GM12874 (cell line): Measurements from ENCODE around the gene DDX21.

Source experiments
- TF ChIP-seq, protein P1 (sequence below): IDR thresholded peaks from 2 replicates; pipeline ENCODE4 v1.5.1; 2011; ENCODE audit warnings: low read depth, mild to moderate bottlenecking, control low read depth, low read length, moderate library complexity; ENCODE audit not compliant: insufficient read depth

DDX21 gene

GRCh38 chr10:68981074-68981473 lies 25.1 kb downstream of the DDX21 start:
- TF ChIP-seq, protein P1, sequence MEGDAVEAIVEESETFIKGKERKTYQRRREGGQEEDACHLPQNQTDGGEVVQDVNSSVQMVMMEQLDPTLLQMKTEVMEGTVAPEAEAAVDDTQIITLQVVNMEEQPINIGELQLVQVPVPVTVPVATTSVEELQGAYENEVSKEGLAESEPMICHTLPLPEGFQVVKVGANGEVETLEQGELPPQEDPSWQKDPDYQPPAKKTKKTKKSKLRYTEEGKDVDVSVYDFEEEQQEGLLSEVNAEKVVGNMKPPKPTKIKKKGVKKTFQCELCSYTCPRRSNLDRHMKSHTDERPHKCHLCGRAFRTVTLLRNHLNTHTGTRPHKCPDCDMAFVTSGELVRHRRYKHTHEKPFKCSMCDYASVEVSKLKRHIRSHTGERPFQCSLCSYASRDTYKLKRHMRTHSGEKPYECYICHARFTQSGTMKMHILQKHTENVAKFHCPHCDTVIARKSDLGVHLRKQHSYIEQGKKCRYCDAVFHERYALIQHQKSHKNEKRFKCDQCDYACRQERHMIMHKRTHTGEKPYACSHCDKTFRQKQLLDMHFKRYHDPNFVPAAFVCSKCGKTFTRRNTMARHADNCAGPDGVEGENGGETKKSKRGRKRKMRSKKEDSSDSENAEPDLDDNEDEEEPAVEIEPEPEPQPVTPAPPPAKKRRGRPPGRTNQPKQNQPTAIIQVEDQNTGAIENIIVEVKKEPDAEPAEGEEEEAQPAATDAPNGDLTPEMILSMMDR, result no peak

GRCh38 chr10:68982389-68982788 lies 26.4 kb downstream of the DDX21 start:
- TF ChIP-seq, protein P1, result no peak

DNA sequence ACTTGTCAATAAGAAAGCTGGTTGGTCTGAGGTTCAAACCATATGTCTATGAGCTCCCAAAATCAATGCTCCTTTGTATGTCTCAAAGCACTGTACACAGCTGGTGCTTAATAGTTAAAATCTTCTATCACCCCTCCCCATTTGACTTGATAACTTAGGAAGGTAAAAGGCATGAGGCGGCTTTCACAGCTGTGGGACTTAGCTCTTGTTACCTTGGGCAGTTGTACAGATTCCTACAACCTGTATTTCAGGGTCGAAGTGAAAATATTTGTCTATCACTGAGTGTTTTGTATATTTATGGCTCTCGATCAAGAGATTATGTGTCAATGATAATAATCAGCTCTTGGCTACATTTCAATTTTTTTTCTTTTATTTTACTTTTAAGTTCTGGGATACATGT lies 31.6 kb downstream of the DDX21 start:
- TF ChIP-seq, protein P1, result no peak

DNA sequence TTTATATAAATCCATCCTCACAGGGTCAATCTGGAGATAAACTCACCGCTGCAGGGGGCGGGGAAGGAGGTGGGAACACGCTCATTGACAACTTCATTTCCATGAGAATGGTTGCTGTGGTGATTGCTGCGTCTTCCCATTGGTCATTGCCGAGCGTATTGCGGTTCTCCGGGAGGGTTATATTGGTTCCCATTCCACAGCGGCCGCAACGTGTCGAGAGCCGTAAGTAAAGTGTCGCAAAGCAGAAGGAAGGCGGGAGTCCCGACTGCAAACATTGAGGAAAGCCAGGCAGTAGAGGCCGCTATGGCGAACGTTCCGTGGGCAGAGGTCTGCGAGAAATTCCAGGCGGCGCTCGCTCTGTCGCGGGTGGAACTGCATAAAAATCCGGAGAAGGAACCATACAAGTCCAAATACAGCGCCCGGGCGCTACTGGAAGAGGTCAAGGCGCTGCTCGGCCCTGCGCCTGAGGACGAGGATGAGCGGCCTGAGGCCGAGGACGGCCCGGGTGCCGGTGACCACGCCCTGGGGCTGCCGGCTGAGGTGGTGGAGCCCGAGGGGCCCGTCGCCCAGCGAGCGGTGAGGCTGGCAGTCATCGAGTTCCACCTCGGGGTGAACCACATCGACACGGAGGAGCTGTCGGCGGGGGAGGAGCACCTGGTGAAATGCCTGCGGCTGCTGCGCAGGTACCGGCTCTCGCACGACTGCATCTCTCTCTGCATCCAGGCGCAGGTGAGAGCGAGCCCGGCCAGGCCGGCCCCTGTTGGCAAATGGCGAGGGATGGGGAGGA lies 32.8 kb downstream of the DDX21 start, which contains the start of gene KIFBP:
TSS of gene KIFBP (plus strand) at position 274 of the 787 bp plus-strand sequence. CDS start at position 304, 30 bp downstream.
- TF ChIP-seq, protein P1, result peak; percentile 41

DNA sequence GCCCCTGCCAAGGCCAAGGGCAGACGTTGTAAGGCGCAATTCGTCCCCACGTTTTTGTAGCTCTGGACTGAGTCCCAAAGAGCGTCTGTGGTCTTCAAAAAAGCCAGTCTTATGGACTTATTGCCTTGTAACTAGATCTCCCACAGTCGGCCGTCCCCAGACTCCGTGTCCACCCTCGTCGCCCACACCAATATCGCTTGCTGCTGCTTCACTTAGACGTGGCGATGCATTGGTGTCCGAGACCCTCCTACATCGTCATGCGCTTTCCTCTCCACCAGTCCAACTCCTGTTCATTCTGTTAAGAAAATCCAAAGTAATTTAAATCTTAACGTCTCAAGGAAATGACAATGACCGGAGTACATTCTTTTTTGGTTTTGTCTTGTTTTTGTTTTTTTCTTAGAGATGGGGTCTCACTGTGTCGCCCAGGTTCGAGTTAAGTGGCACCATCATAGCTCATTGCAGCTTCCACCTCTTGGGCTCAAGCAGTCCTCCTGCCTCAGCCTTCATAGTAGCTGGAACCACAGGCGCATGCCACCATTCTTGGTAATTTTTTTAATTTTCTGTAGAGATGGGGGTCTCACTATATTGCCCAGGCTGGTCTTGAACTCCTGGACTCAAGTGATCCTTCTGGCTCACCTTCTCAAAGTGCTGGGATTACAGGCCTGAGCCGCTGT lies 33.5 kb downstream of the DDX21 start:
- TF ChIP-seq, protein P1, result no peak

DNA sequence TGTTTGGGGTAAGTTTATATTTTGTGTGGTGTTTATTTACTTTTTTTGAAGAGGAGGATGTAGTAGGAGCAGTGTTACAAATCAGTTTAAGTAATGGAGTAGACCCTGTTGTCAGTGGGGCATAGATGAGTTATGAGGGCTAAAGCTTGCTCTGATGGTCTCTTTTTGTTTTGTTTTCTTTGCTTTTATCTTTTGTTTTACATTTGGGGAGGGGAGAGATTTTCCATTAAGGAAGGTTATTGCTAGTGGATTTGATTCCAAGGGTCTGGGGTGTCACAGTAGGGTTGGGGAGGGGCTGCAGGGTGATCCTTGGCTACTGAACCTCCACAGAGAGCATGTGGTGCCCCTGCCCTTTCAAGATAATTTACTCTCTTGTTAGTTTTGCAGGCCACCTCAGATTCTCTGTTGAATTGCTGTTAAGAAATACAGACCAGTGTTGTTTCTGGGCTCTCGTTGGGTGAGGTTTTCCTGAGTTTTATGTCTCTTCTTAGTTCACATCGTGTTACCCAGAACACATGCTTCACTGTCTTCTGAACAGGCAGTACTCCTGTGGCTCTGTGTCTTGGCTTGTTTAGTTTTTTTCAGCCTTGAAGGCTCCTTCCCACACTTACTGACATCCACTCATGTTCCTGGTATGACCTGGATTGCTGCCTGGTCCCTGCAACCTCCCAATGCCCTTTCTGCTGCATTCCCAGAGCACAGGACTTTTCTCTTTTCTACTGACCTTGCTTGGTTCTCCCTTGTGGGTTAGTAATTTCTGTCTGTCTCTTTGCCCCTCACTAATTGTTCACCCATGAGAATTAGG lies 36.9 kb downstream of the DDX21 start:
- TF ChIP-seq, protein P1, result no peak

DNA sequence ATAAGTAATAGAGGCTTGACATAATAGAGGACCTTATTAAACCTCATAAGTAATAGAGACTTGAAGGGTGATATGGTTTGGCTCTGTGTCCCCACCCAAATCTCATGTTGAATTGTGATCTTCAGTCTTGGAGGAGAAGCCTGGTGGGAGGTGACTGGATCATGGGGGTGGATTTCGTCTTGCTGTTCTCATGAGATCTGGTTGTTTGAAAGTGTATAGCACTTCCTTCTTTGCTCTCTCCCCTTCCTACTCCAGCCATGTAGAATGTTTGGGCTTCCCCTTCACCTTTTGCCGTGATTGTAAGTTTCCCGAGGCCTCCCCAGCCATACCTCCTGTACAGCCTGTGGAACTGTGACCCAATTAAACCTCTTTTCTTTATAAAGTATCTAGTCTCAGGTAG lies 41.2 kb downstream of the DDX21 start:
- TF ChIP-seq, protein P1, result no peak
